Hematopoietic multipotent progenitor cell (in vitro differentiated cells): ENCODE measurements around the gene PADI3. TPM values are rescaled to one million over a fixed set of nuclear protein-coding genes. Genes with fewer than 3 reads are reported as not detected.

Experiments
- DNase-seq, 3 donors: peaks; one replicate each; pipeline ENCODE4 v3.0.0-alpha.2; 2011 to 2015; ENCODE audit warnings: low read depth in 2 of 3, low spot score in 2 of 3
- total RNA-seq: library from RNA; depleted of rRNA; stranded (reverse); fragments of >200 nt; gene quantifications from one replicate; pipeline ENCODE4 v1.2.3, GENCODE V29; 2012

PADI3 gene
- 6.2 TPM for total RNA-seq

- no peak for DNase-seq
Measured at GRCh38 chr1:17248781-17249180, at the start of gene PADI3. TSS of gene PADI3 (plus strand) at chr1:17249098. CDS start at chr1:17249138, 40 bp downstream.

DNA sequence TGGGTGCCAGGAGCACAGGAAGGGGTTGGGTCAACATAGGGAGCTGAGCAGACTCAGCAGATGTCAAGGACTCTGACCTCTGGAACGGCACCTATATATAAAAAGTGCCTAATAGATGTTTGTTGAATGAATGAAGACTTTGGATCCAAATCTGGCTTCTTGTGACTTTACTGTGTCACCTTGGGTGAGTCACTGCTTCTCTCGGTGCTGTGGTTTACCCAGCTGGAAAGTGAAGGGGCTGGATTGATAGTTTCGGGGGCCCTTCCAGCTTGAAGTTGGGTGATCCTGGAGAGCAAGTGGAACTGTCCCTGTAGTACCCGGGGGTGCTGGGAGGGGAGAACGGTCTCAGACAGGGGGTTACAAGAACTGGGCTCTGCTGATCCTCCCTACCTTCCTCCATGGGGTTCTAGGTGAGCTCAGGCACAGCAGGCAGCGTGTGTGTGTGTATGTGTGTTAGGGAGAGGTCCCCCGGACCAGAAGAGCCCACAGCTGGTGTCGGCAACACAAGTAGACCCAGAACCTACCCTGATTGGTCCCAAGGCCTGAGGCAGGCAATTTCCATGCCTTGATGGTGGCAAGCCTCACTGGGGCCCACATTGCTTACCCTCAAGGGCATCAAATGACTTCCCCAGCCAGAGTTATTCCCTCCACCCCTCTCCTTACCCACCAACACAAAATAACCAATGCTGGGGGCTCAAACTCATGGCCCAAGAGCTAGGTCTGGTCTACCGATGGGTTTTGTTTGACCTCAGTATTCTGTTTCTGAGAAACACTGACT lies 49.4 kb upstream of the PADI3 start:
- no peak for DNase-seq

DNA sequence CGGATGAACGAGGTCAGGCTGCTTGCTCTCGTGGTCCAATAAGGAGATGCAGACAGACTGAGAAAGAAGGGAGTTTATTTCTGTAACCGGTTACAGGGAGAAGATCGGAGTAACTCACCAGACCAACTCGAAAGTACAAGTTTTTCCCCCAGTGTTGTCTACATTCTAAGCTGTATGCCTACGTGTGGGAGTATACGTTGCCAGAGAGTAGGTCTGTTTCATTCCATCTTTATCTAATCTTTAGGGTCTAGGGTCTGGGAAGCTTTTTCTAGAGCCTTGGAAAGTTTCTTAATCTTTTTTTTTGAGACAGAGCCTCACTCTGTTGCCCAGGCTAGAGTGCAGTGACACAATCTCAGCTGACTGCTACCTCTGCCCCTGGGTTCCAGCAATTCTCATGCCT lies 48.7 kb upstream of the PADI3 start:
- DNase-seq = no peak

- no peak for DNase-seq
Measured at GRCh38 chr1:17200756-17201155, 48.1 kb upstream of the PADI3 start.

- DNase-seq = no peak
Measured at GRCh38 chr1:17201201-17202021, 47.5 kb upstream of the PADI3 start.

DNA sequence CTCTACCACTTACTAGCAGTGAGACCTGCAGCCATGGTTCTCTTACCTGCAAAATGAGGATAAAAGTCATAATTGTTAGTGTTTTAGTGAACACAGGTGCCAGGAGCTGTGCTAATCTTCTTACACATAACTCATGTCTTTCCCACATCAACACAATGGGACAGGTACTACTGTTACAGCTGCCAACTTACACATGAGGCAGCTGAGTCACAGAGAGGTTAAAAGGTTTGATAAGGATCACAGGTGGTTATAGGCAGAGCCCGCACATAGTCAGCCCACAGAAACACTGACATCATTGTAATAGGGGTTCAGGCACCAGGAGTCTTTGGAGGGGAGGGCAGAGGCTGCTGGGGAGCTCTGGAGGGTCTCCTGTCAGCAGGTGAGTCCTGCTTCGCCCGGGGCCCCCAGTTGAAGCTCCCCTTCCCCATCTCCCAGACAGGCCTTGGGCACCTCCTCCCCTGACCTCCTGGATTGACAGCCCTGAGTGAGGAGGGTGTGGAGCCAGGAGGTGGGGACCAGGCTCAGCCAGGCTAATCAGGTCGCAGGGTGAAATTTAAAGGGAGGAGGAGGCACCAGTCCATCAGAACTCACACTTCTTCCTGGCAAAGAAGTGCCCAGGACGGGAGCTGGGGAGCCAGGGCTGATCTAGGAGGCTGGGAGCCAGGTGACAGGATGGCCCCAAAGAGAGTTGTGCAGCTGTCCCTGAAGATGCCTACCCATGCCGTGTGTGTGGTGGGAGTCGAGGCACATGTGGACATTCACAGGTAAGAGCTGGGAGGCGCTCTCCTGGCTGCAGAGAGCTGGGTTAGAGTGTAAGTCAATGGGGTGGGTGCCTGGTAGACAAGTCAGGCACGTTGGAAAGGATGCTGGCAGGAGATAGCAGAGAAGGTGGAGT lies 44.1 kb upstream of the PADI3 start, which contains the start of gene PADI1:
Gene PADI1, plus strand, starts transcription at position 583 of the 895 bp plus-strand sequence. Its CDS starts 90 bp downstream, at position 673.
- DNase-seq = no peak

DNA sequence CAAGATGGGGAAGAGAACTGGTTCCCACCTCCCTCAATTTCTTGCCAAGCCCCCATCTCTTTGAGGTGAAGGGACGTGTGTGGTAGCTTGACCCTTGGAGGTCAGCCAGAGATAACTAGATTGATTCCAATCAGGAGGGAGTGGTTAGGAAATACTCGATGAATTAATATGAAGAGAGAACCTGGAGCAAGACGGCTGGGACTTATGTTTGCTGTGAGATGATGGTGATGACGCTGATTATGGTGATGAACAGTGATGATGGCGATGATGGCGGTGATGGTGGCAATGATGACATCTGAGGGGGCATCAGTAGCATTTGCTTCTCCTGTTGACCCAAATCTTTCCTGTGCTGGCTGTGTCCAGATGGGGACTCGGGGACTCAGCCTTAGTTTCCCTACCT lies 43.2 kb upstream of the PADI3 start:
- DNase-seq = no peak

DNA sequence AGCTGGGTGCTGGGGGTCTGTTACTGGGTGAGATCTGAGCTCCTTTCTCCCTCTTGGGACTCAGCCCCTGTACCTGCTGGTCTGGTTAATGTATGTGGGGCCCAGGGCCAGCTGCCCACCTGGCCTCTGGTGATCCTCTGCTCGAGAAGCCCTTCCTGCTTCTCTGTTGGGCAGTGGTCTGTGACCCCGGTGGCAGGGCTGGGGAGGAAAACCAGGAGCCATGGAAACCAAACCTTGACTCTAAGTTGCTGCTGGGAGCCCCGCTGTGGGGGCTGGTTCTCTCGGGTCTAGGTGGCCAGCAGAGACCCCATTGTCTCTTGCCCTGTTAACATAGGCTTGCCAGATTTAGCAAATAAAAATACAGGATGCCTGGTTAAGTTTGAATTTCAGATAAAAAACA lies 42.7 kb upstream of the PADI3 start:
- no peak for DNase-seq

- peak in 2 of 3 donors; percentile 55 to 73 for DNase-seq
Measured at GRCh38 chr1:17207046-17207445, 41.9 kb upstream of the PADI3 start.

DNA sequence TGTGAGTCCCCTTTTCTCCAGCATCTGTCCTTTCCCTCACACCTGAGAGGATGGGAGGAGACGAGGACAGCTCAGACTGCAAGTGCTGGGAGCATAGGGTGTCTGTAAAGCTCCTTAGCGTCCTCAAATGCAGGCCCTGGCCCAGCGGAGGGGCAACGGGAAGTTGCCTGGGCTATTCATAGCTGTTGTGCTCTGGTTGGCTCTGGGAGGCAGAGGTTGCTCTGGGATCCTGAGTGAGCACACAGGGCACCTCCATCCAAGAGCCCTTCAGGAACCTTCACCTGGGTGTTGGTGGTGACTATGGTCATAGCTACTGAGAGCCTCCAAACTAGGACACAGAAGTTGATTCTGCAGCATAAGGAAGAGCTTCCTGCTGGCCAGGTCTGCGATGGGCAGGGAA lies 41.4 kb upstream of the PADI3 start:
- peak in 1 of 3 donors; percentile 28 for DNase-seq

- peak in 2 of 3 donors; percentile 58 to 80 for DNase-seq
Measured at GRCh38 chr1:17207966-17208418, 40.9 kb upstream of the PADI3 start.

- DNase-seq = no peak
Measured at GRCh38 chr1:17208546-17208945, 40.4 kb upstream of the PADI3 start.

- no peak for DNase-seq
Measured at GRCh38 chr1:17209430-17209829, 39.5 kb upstream of the PADI3 start.

DNA sequence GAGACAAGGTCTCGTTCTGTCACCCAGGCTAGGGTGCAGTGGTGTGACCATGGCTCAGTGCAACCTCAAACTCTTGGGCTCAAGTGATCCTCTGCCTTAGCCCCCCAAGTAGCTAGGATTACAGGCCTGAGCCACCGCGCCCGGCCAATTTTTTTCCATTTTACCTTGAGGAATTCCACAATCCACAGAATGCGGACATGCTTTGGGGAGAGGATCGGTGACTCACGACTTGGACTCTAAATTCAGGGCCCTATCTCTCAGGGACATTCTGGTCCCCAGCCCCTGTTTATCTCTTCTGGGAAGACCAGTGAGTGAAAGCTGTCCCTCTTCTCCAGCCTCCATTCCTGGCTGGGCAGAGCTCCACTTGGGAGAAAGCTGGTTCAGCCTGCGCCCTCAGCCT lies 38.7 kb upstream of the PADI3 start:
- DNase-seq = no peak

GRCh38 chr1:17211377-17211776 lies 37.5 kb upstream of the PADI3 start:
- DNase-seq = no peak

GRCh38 chr1:17212009-17212408 lies 36.9 kb upstream of the PADI3 start:
- no peak for DNase-seq

DNA sequence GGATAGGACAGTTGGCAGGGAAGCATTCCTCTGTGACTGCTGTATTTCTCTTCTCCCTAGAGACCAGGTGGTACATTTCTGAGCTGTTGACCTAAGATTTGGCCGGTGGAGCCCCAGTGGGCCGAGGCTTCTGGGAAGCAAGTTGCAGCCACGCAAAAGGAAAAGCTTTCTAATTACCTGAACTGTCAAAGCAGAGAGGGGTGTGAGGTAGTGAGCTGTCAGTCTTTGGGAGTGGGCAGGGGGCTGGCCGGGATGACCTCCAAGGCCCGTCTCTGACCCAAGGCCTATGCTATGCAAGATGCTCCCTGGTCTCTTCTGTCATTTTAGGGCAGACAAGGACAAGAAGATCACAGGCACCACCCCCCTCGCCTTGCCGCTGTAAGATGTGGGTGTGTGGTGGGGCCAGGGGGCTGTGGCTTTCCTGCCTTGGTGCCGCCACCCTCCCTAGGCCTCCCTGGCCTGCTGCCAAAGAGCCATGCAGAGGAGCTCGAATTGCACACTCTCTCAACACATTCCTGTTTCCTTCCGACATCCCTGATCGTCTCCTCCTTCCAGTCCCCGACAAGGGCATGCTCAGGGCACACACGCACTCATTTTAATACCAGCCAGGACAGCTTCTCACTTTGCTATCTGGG lies 36.3 kb upstream of the PADI3 start:
- DNase-seq = peak; percentile 31 to 91 (median 73)

DNA sequence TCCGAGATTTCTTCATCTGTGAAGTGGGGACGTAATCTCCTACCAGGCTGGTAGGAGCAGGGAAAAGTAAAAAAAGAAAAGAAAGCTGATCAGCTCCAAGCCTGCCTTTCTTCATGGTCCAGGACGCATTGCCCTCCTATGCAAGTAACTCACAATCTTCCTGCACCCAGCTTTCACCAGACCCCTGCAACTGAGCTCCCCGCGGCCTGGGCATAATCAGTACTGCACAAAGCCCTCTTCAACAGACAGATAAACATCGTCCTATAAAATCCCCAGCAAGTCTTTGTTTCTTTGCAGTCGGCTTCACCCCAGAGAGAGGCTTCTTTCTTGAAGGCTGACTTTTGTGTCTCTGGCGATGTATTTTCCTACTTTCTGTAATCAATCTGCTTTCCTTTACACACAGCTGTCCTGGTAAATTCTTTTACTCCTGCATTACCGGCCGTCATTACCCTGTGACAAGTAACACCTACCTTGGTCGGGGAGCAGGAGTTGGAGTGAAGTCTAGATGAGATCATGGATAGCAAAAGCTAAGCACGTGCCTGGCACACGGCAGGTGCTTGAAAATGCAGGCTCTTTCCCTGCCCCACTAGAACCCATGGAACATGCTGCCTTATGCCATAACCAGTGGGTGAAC lies 35.6 kb upstream of the PADI3 start:
- DNase-seq = peak in 1 of 3 donors; percentile 34

DNA sequence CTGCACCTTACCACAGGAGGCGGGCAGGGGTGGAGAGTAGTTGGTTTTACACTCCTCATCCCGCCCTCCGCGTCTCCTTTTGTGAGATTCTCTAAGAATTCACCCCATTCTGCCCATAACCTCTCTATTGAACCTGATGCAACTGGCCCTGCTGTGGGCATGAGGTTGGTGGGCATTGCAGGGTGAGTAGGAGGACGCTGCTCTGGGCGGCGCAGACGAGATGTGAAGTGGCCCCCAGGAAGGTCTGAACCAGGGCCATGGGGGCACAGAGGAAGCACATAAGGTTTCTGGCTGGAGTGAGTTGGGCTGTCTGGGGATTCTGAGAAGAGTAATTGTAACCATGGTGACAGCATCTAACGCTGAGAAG lies 35.1 kb upstream of the PADI3 start:
- DNase-seq = no peak
